Small intestine (tissue), 7 donors: Measurements from ENCODE around the gene TALDO1. TPM values are rescaled to one million over a fixed set of nuclear protein-coding genes. Genes with fewer than 3 reads are reported as not detected.

ENCODE experiments used
- DNase-seq, 2 donors: peaks; one replicate each; pipeline versions ENCODE4 v3.0.0 to v3.0.0-alpha.2; 2013
- FAIRE-seq: peaks from 2 replicates; lab custom pipeline; 2012; peaks lifted over from hg19 to GRCh38; lab: Jason Lieb, UNC
- H3K27ac ChIP-seq, 3 donors: one replicate each; pipeline ENCODE4 v1.5.1; 2013; ENCODE audit warnings: low read length in 2 of 3, mild to moderate bottlenecking in 2 of 3, control low read depth in 1 of 3, inconsistent platforms in 1 of 3, low read depth in 1 of 3, moderate library complexity in 1 of 3
- H3K27me3 ChIP-seq, 3 donors: one replicate each; pipeline ENCODE4 v1.6.1; 2013; ENCODE audit warnings: low read length in 3 of 3, inconsistent platforms in 1 of 3; ENCODE audit not compliant: control insufficient read depth in 3 of 3, insufficient read depth in 3 of 3
- H3K36me3 ChIP-seq, 3 donors: one replicate each; pipeline ENCODE4 v1.6.1; 2013; ENCODE audit warnings: low read length in 3 of 3, inconsistent platforms in 1 of 3, low read depth in 1 of 3, mild to moderate bottlenecking in 1 of 3, moderate library complexity in 1 of 3; ENCODE audit not compliant: control insufficient read depth in 3 of 3, insufficient read depth in 2 of 3
- H3K4me1 ChIP-seq, 3 donors: one replicate each; pipeline ENCODE4 v1.6.1; 2013; ENCODE audit warnings: low read length in 2 of 3, inconsistent platforms in 1 of 3, low read depth in 1 of 3, mild to moderate bottlenecking in 1 of 3, moderate library complexity in 1 of 3; ENCODE audit not compliant: control insufficient read depth in 3 of 3, insufficient read depth in 2 of 3
- H3K4me3 ChIP-seq, 3 donors: one replicate each; pipeline ENCODE4 v1.5.1; 2013; ENCODE audit warnings: low read length in 3 of 3, control low read depth in 1 of 3, inconsistent platforms in 1 of 3, low read depth in 1 of 3, mild to moderate bottlenecking in 1 of 3, moderate library complexity in 1 of 3
- H3K9me3 ChIP-seq, 2 donors: one replicate each; pipeline ENCODE4 v1.6.1; 2013; ENCODE audit warnings: low read depth in 1 of 2, low read length in 1 of 2; ENCODE audit not compliant: control insufficient read depth in 2 of 2, insufficient read depth in 1 of 2
- WGBS, 3 donors: extraction: QIAGEN DNeasy Blood & Tissue Kit; methylation state at CpG; one replicate each; pipeline ENCODE4 v1.1.7; 2013; 5-methylcytosine and 5-hydroxymethylcytosine counted together
- polyA plus RNA-seq, 4 donors: library from polyadenylated mRNA; stranded (reverse) in 3 of 4; unstranded in 1 of 4; fragments of 200-250 nt in 3 of 4; fragments of 120-200 nt in 1 of 4; gene quantifications; one replicate each; pipeline versions ENCODE4 v1.2.1 to v1.2.3, GENCODE V29; 2013
- donor health status: healthy with polysubstance abuse.
- donor health status: control.
- donor health status: control.
- donor health status: Bipolar disorder and iron deficiency.
- donor health status: healthy.

TALDO1 gene
- polyA plus RNA-seq, 4 donors = 97.9 to 188 (median 174) TPM

- 0 to 1% (median 0%) methylated on average over 51 to 57 of the region's 57 CpGs for whole genome bisulfite sequencing, 3 donors
- Histone ChIP-seq H3K27me3 (no peaks in the 10 kb centered on the region), H3K4me1 (peaks cover 3 to 26% (median 10%) of the 10 kb centered on the region in 3 donors), H3K27ac (peak overlapping the region; percentile 80 to 92 (median 91)), H3K4me3 (peak overlapping the region; percentile 42 to 87 (median 60)), H3K9me3 (no peaks in the 10 kb centered on the region), H3K36me3 (peaks cover 3 to 58% (median 3%) of the 10 kb centered on the region in 3 donors)
- FAIRE-seq (no peak), DNase-seq (peak; percentile 57 to 87)
These were observed 50.2 kb downstream of the TALDO1 start for GRCh38 chr11:797296-798092.

- no peaks in the 10 kb centered on the region for H3K9me3 ChIP-seq
- H3K36me3 ChIP-seq = peaks cover 0 to 58% (median 3%) of the 10 kb centered on the region in 3 donors
- DNase-seq = peak; percentile 78 to 93
- peaks cover 3 to 26% (median 10%) of the 10 kb centered on the region in 3 donors for H3K4me1 ChIP-seq
- no peaks in the 10 kb centered on the region for H3K27me3 ChIP-seq
- FAIRE-seq = no peak
- H3K27ac ChIP-seq = peak within 1 kb of the TSS; percentile 80 to 92 (median 91)
- 2 to 3% (median 2%) methylated on average over 37 to 69 of the region's 69 CpGs for WGBS, 3 donors
- peak within 1 kb of the TSS; percentile 42 to 87 (median 60) for H3K4me3 ChIP-seq
These were observed 50.9 kb downstream of the TALDO1 start, which contains the start of gene SLC25A22 for GRCh38 chr11:798093-798713. Gene SLC25A22 (minus strand): TSS chr11:798281. CDS start chr11:795006, 3,275 bp downstream.

GRCh38 chr11:799641-800316, 52.5 kb downstream of the TALDO1 start:
- Histone ChIP-seq H3K9me3 (no peaks in the 10 kb centered on the region), H3K27ac (no peak overlapping the region), H3K4me1 (peaks cover 3 to 38% (median 10%) of the 10 kb centered on the region in 3 donors), H3K36me3 (peaks cover 0 to 49% (median 3%) of the 10 kb centered on the region in 3 donors), H3K27me3 (no peaks in the 10 kb centered on the region), H3K4me3 (no peak overlapping the region)
- DNase-seq (no peak), FAIRE-seq (no peak)
- WGBS, 3 donors = 93 to 95% (median 93%) methylated on average over 23 to 32 of the region's 32 CpGs

- H3K9me3 ChIP-seq = no peaks in the 10 kb centered on the region
- peaks cover 0 to 49% (median 3%) of the 10 kb centered on the region in 3 donors for H3K36me3 ChIP-seq
- H3K4me3 ChIP-seq = no peak overlapping the region
- peaks cover 3 to 34% (median 8%) of the 10 kb centered on the region in 3 donors for H3K4me1 ChIP-seq
- H3K27me3 ChIP-seq = no peaks in the 10 kb centered on the region
- FAIRE-seq = no peak
- 92 to 96% (median 95%) methylated on average over 24 to 30 of the region's 30 CpGs for WGBS, 3 donors
- no peak for DNase-seq
- no peak overlapping the region for H3K27ac ChIP-seq
These were observed 53.2 kb downstream of the TALDO1 start for GRCh38 chr11:800473-800872.

GRCh38 chr11:801097-801780, 54.0 kb downstream of the TALDO1 start:
- Histone ChIP-seq H3K4me3 (no peak overlapping the region), H3K36me3 (peaks cover 0 to 49% (median 3%) of the 10 kb centered on the region in 3 donors), H3K27me3 (no peaks in the 10 kb centered on the region), H3K27ac (no peak overlapping the region), H3K9me3 (no peaks in the 10 kb centered on the region), H3K4me1 (peaks cover 3 to 29% (median 6%) of the 10 kb centered on the region in 3 donors)
- 91 to 95% (median 93%) methylated on average over 17 to 20 of the region's 20 CpGs for WGBS, 3 donors
- DNase-seq = peak in 1 of 2 donors; percentile 19
- FAIRE-seq = no peak

- DNase-seq (no peak), FAIRE-seq (no peak)
- 95 to 97% (median 96%) methylated on average over 13 to 21 of the region's 21 CpGs for WGBS, 3 donors
- Histone ChIP-seq H3K27me3 (no peaks in the 10 kb centered on the region), H3K4me3 (no peak overlapping the region), H3K36me3 (peaks cover 0 to 49% (median 3%) of the 10 kb centered on the region in 3 donors), H3K9me3 (no peaks in the 10 kb centered on the region), H3K27ac (no peak overlapping the region), H3K4me1 (peaks cover 0 to 20% (median under 1%) of the 10 kb centered on the region in 3 donors)
These were observed 54.9 kb downstream of the TALDO1 start for GRCh38 chr11:802018-802617.

GRCh38 chr11:802693-803466, 55.6 kb downstream of the TALDO1 start:
- Histone ChIP-seq H3K27ac (no peak overlapping the region), H3K4me3 (no peak overlapping the region), H3K9me3 (no peaks in the 10 kb centered on the region), H3K27me3 (no peaks in the 10 kb centered on the region), H3K4me1 (peaks cover 0 to 19% (median 0%) of the 10 kb centered on the region in 3 donors), H3K36me3 (peaks cover 0 to 49% (median 3%) of the 10 kb centered on the region in 3 donors)
- WGBS, 3 donors = 81 to 87% (median 85%) methylated on average over 27 to 28 of the region's 28 CpGs
- DNase-seq (no peak), FAIRE-seq (no peak)
